Common myeloid progenitor, CD34-positive (primary cell): ENCODE results near the gene TAS2R7. TPM values are rescaled to one million over a fixed set of nuclear protein-coding genes. Genes with fewer than 3 reads are reported as not detected.

Experiments used
- CTCF ChIA-PET: fragments of 350-600 bp; sonication (Branson Sonifier 250); formaldehyde crosslinking; loops from one replicate; lab custom pipeline; 2021; ENCODE audit warnings: antibody characterized with exemption; lab: Charles Lee
- POLR2A ChIA-PET: fragments of 350-600 bp; sonication (Branson Sonifier 250); formaldehyde crosslinking; loops from one replicate; lab custom pipeline; 2021; ENCODE audit warnings: antibody characterized with exemption; lab: Charles Lee
- DNase-seq, 3 donors: peaks; one replicate each; pipeline versions ENCODE4 v3.0.0 to v3.0.0-alpha.2; 2013
- H3K27ac ChIP-seq, 2 experiments: 1 replicate in 1 of 2; 2 replicates in 1 of 2; pipeline ENCODE4 v1.7.0; 2013; ENCODE audit warnings: inconsistent platforms in 2 of 2, low read length in 2 of 2, mild to moderate bottlenecking in 2 of 2, low read depth in 1 of 2, moderate library complexity in 1 of 2; ENCODE audit not compliant: severe bottlenecking in 2 of 2, insufficient read depth in 1 of 2, poor library complexity in 1 of 2
- H3K27me3 ChIP-seq, 5 experiments: replicated peaks in 2 of 5; 1 replicate in 3 of 5; 2 replicates in 2 of 5; pipeline versions ENCODE4 v1.6.1 to v1.7.0; 2013; ENCODE audit warnings: low read length in 4 of 5, mild to moderate bottlenecking in 2 of 5, moderate library complexity in 2 of 5, inconsistent platforms in 1 of 5; ENCODE audit not compliant: insufficient read depth in 5 of 5, control insufficient read depth in 4 of 5
- H3K36me3 ChIP-seq, 4 experiments: 1 replicate in 2 of 4; 2 replicates in 2 of 4; pipeline versions ENCODE4 v1.6.1 to v1.7.0; 2013; ENCODE audit warnings: low read length in 3 of 4, control low read depth in 1 of 4, mild to moderate bottlenecking in 1 of 4; ENCODE audit not compliant: control insufficient read depth in 4 of 4, insufficient read depth in 4 of 4
- H3K4me1 ChIP-seq, 4 experiments: 1 replicate in 3 of 4; 2 replicates in 1 of 4; pipeline versions ENCODE4 v1.6.1 to v1.7.1; 2013; ENCODE audit warnings: low read length in 3 of 4, mild to moderate bottlenecking in 3 of 4, control low read depth in 1 of 4, inconsistent platforms in 1 of 4, moderate library complexity in 1 of 4; ENCODE audit not compliant: control insufficient read depth in 4 of 4, insufficient read depth in 4 of 4; ENCODE audit errors: control extremely low read depth in 1 of 4
- H3K4me3 ChIP-seq, 7 experiments: 1 replicate in 4 of 7; 2 replicates in 3 of 7; pipeline versions ENCODE4 v1.5.1 to v1.7.0; 2013; ENCODE audit warnings: mild to moderate bottlenecking in 7 of 7, low read length in 6 of 7, moderate library complexity in 6 of 7, inconsistent platforms in 2 of 7, low read depth in 2 of 7, control low read depth in 1 of 7; ENCODE audit not compliant: insufficient read depth in 4 of 7, control insufficient read depth in 1 of 7; ENCODE audit errors: extremely low read depth in 1 of 7
- H3K9me3 ChIP-seq, 5 experiments: 1 replicate in 4 of 5; 2 replicates in 1 of 5; pipeline versions ENCODE4 v1.6.1 to v1.7.1; 2013; ENCODE audit warnings: low read length in 4 of 5, mild to moderate bottlenecking in 2 of 5, inconsistent platforms in 1 of 5, low read depth in 1 of 5, moderate library complexity in 1 of 5; ENCODE audit not compliant: control insufficient read depth in 4 of 5, insufficient read depth in 2 of 5; ENCODE audit errors: control extremely low read depth in 1 of 5
- WGBS: methylation state at CpG from one replicate; pipeline ENCODE4 v1.1.5; 2013; ENCODE audit not compliant: insufficient coverage; 5-methylcytosine and 5-hydroxymethylcytosine counted together
- polyA plus RNA-seq: library from polyadenylated mRNA; unstranded; fragments of 120-200 nt; gene quantifications from one replicate; pipeline ENCODE4 v1.2.1, GENCODE V29; 2013

Gene TAS2R7, protein sequence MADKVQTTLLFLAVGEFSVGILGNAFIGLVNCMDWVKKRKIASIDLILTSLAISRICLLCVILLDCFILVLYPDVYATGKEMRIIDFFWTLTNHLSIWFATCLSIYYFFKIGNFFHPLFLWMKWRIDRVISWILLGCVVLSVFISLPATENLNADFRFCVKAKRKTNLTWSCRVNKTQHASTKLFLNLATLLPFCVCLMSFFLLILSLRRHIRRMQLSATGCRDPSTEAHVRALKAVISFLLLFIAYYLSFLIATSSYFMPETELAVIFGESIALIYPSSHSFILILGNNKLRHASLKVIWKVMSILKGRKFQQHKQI
- not detected for polyA plus RNA-seq

DNA sequence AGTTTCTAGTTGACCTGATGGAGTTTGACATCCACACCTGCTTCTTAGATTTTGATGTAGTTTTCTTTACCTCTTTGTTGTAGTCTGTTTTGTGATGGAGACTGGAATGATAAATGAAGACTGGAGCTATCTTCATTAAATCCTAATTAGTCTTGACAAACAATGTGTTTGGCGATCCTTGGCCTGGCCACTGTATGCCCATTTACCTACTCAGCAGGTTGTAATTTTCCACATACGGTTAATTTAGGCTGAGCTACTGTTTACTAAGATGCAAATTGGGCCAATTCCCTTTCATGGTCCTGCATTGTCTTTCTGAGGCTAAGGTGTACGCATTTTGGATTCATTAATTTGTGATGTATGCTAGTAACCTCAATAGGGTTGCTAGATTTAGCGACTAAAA lies at the start of gene TAS2R7:
TAS2R7 (minus strand) TSS at position 41 of the 400 bp plus-strand sequence. CDS start 57 bp downstream, outside the sequence.
- POLR2A ChIA-PET: no interaction called here
- Histone ChIP-seq H3K27me3 (no peaks in the 10 kb centered on the region), H3K36me3 (no peaks in the 10 kb centered on the region), H3K4me1 (no peaks in the 10 kb centered on the region), H3K27ac (no peak within 1 kb of the TSS), H3K4me3 (no peak within 1 kb of the TSS), H3K9me3 (no peaks in the 10 kb centered on the region)
- CTCF ChIA-PET: no interaction called here
- 89% methylated on average over 4 of the region's 4 CpGs for WGBS
- DNase-seq: no peak

DNA sequence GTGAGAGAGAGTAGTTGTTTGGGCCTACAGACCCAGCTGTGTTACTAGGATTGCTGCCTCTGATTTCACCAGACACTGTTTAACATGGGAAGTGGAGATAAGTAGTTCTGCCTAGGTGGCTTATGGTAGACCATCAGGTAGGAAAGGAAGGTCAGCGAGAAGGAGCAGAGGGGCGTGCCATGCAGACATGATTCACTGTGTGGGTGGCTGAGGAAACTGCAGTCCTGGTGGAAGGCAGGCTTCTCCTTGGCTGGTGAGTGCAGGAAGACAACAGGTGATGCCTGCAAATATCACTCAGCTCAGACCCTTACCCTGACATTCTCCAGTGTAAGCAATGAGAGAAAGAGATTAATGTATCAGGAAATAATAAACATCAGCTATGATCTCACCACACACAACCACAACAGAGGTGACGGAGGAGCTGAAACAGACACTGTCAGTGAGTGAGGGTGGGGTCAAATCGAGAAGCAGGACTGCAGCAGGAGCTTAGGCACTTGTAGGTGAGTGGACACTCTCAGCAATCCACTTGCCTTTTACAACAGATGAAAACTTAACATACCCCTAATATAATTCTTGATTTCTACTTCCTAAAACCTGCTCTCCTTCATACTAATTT lies 48.9 kb upstream of the TAS2R7 start:
- peaks cover 0 to 10% (median 0%) of the 10 kb centered on the region in 4 experiments for H3K4me1 ChIP-seq
- H3K27me3 ChIP-seq: no peaks in the 10 kb centered on the region
- peaks cover 0 to 9% (median 7%) of the 10 kb centered on the region in 5 experiments for H3K9me3 ChIP-seq
- CTCF ChIA-PET: no interaction called here
- H3K27ac ChIP-seq: no peak overlapping the region
- 100% methylated on average over 3 of the region's 4 CpGs for WGBS
- no peak overlapping the region for H3K4me3 ChIP-seq
- peaks cover 0 to 17% (median 8%) of the 10 kb centered on the region in 4 experiments for H3K36me3 ChIP-seq
- no peak for DNase-seq
- POLR2A ChIA-PET: no interaction called here

GRCh38 chr12:10849425-10849878 lies 47.0 kb upstream of the TAS2R7 start, which contains the start of gene PRR4:
Gene PRR4 (minus strand): TSS chr12:10849475. CDS start chr12:10849437, 38 bp downstream.
- peak; percentile 2 to 85 (median 76) for DNase-seq
- H3K36me3 ChIP-seq: peaks cover 0 to 7% (median 2%) of the 10 kb centered on the region in 4 experiments
- CTCF ChIA-PET: no interaction called here
- no peak within 1 kb of the TSS for H3K4me3 ChIP-seq
- POLR2A ChIA-PET: no interaction called here
- WGBS: 50% methylated on average over 2 of the region's 4 CpGs
- H3K9me3 ChIP-seq: peaks cover 0 to 3% (median 0%) of the 10 kb centered on the region in 5 experiments
- no peaks in the 10 kb centered on the region for H3K27me3 ChIP-seq
- peaks cover 0 to 10% (median 0%) of the 10 kb centered on the region in 4 experiments for H3K4me1 ChIP-seq
- no peak within 1 kb of the TSS for H3K27ac ChIP-seq

DNA sequence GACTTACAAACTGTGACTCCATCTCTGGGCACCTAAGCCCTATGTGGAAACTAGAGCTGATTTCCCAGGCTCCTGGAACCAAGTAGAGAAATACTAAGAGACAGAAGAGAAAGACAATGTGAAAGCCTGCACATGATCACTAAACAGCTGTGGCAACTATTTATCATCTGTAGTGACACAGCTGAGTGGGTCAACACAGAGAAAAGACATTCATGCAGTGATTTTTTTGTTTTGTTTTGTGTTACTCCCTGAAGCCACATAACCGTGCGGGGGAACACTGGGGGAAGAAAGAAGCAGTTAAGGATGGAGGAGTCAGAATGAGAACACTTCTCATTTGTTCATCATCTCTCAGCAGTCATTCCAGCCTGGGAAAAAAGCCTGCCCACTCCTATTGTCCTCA lies 45.3 kb upstream of the TAS2R7 start:
- Histone ChIP-seq H3K36me3 (peaks cover 0 to 9% (median 2%) of the 10 kb centered on the region in 4 experiments), H3K27ac (no peak overlapping the region), H3K4me1 (peaks cover 0 to 10% (median 0%) of the 10 kb centered on the region in 4 experiments), H3K9me3 (peaks cover 0 to 3% (median 0%) of the 10 kb centered on the region in 5 experiments), H3K4me3 (no peak overlapping the region), H3K27me3 (no peaks in the 10 kb centered on the region)
- ChIA-PET CTCF (no interaction called here), POLR2A (interaction anchor here (0.6 kb wide), 1 partner anchor 58 kb away, joined by 3 read pairs; no protein-coding TSS in a partner anchor)
- no peak for DNase-seq
- WGBS: 50% methylated on average over 2 of the region's 2 CpGs

DNA sequence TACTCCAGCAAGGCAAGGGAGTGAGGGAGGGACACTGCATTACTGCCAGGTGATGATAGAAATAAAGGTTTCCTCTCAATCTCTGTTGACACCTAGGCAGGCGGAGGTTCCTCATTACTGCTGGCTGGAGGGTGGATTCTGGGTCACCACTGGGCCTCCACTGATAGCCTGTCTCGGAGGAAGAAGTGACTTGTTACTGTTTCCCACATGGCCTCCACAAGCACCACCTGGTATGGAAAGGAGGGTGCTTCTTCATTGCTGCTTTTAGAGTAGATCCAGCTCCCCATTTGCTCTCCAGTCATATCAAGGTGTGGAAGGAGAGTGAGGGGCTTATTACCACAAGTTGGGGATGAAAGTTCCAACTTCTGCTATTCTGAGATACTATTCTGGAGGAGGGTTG lies 40.4 kb upstream of the TAS2R7 start:
- Histone ChIP-seq H3K36me3 (peaks cover 0 to 15% (median 2%) of the 10 kb centered on the region in 4 experiments), H3K4me1 (no peaks in the 10 kb centered on the region), H3K27me3 (no peaks in the 10 kb centered on the region), H3K9me3 (peaks cover 0 to 4% (median 0%) of the 10 kb centered on the region in 5 experiments), H3K4me3 (no peak overlapping the region), H3K27ac (no peak overlapping the region)
- WGBS: 100% methylated on average over 1 of the region's 2 CpGs
- no peak for DNase-seq
- ChIA-PET CTCF (no interaction called here), POLR2A (interaction anchor here (0.6 kb wide), 1 partner anchor 557 kb away, joined by 3 read pairs; no protein-coding TSS in a partner anchor)

GRCh38 chr12:10838461-10838860 lies 36.0 kb upstream of the TAS2R7 start:
- POLR2A ChIA-PET: interaction anchor here (0.6 kb wide), 1 partner anchor 132 kb away, joined by 3 read pairs; no protein-coding TSS in a partner anchor
- Histone ChIP-seq H3K36me3 (peaks cover 0 to 11% (median 0%) of the 10 kb centered on the region in 4 experiments), H3K4me1 (no peaks in the 10 kb centered on the region), H3K9me3 (peaks cover 0 to 11% (median 4%) of the 10 kb centered on the region in 5 experiments), H3K27me3 (no peaks in the 10 kb centered on the region), H3K27ac (no peak overlapping the region), H3K4me3 (no peak overlapping the region)
- CTCF ChIA-PET: no interaction called here
- DNase-seq: no peak
- no CpG with 5 or more reads among the region's 3 CpGs for WGBS
